AG09309 (cell line): ENCODE measurements around the gene UFL1.
A peak's percentile ranks its signal among the peaks of the same experiment; 100 is the strongest.

Experiments
- DNase-seq: peaks from one replicate; pipeline ENCODE4 v3.0.0-alpha.2; 2010; ENCODE audit warnings: low read depth
- H3K4me3 ChIP-seq: 2 replicates; pipeline ENCODE4 v1.5.1; 2011; ENCODE audit warnings: mild to moderate bottlenecking, low read depth, low read length, moderate library complexity; ENCODE audit not compliant: control insufficient read depth
- CTCF ChIP-seq: IDR thresholded peaks from 2 replicates; pipeline ENCODE4 v1.5.1; 2011; ENCODE audit warnings: mild to moderate bottlenecking, low read depth, low read length, inconsistent platforms; ENCODE audit not compliant: insufficient read depth, control insufficient read depth; ENCODE audit errors: missing control alignments

Gene UFL1

GRCh38 chr6:96509281-96509680 is 12.3 kb upstream of the UFL1 start:
- no peak for DNase-seq
- TF ChIP-seq CTCF, result no peak

GRCh38 chr6:96520171-96521115 is 1.2 kb upstream of the UFL1 start:
- H3K4me3 ChIP-seq, result peak overlapping the region; percentile 67
- no peak for DNase-seq
- no peak for TF ChIP-seq CTCF

More at GRCh38 chr6:96509281-96509680, 12.3 kb upstream of the UFL1 start:
- H3K4me3 ChIP-seq, result no peak overlapping the region

- peak overlapping the region; percentile 67 for H3K4me3 ChIP-seq
- no peak for DNase-seq
- no peak for TF ChIP-seq CTCF
These were observed 331 bp upstream of the UFL1 start for GRCh38 chr6:96521306-96521643.

- H3K4me3 ChIP-seq, result peak overlapping the region; percentile 67
- no peak for DNase-seq
- TF ChIP-seq CTCF, result no peak
These were observed 931 bp downstream of the UFL1 start for GRCh38 chr6:96522465-96523009.

- no peak for DNase-seq
- no peak for TF ChIP-seq CTCF
- no peak overlapping the region for H3K4me3 ChIP-seq
These were observed 6.6 kb downstream of the UFL1 start for GRCh38 chr6:96528193-96528592.

GRCh38 chr6:96532399-96532798 is 10.8 kb downstream of the UFL1 start:
- H3K4me3 ChIP-seq, result no peak overlapping the region
- TF ChIP-seq CTCF, result no peak
- no peak for DNase-seq

GRCh38 chr6:96537726-96538125 is 16.1 kb downstream of the UFL1 start:
- no peak overlapping the region for H3K4me3 ChIP-seq
- no peak for DNase-seq
- TF ChIP-seq CTCF, result no peak
